Activated CD8-positive, alpha-beta T cell treated with anti-CD3 and anti-CD28 coated beads for 36 hours (primary cell): ENCODE measurements around the gene C15orf61. TPM values are rescaled to one million over a fixed set of nuclear protein-coding genes. Genes with fewer than 3 reads are reported as not detected.
A peak's percentile ranks its signal among the peaks of the same experiment; 100 is the strongest.

ENCODE experiments used
- ATAC-seq: fragments of 200-7000 bp; cut with Tn5 transposase; one replicate; pipeline ENCODE4 v1.10.0; 2021; ENCODE audit warnings: mild to moderate bottlenecking, moderate library complexity
- CTCF ChIA-PET: fragments of 350-600 bp; sonication (Branson Sonifier 250); formaldehyde crosslinking; loops from one replicate; lab custom pipeline; 2021; ENCODE audit warnings: antibody characterized with exemption; lab: Charles Lee
- POLR2A ChIA-PET: fragments of 350-600 bp; sonication (Branson Sonifier 250); formaldehyde crosslinking; loops from one replicate; lab custom pipeline; 2021; ENCODE audit warnings: antibody characterized with exemption; lab: Charles Lee
- DNase-seq: peaks from one replicate; pipeline ENCODE4 v3.0.0-alpha.2; 2020
- H3K27ac Mint-ChIP-seq: one replicate; pipeline ENCODE4 v1.8.0; 2021; ENCODE audit warnings: mild to moderate bottlenecking, mixed read lengths
- H3K27me3 Mint-ChIP-seq: one replicate; pipeline ENCODE4 v1.8.0; 2021; ENCODE audit warnings: mixed read lengths
- H3K36me3 Mint-ChIP-seq: one replicate; pipeline ENCODE4 v1.8.0; 2021; ENCODE audit warnings: low read depth, mixed read lengths
- H3K4me1 Mint-ChIP-seq: one replicate; pipeline ENCODE4 v1.8.0; 2021; ENCODE audit warnings: low read depth, mixed read lengths
- H3K4me3 Mint-ChIP-seq: one replicate; pipeline ENCODE4 v1.8.0; 2021; ENCODE audit warnings: mild to moderate bottlenecking, moderate library complexity, mixed read lengths
- H3K9me3 Mint-ChIP-seq: one replicate; pipeline ENCODE4 v1.8.0; 2021; ENCODE audit warnings: mixed read lengths
- CTCF ChIP-seq: fragments of 200-600 bp; IDR thresholded peaks from one replicate; pipeline ENCODE4 v1.8.0; 2022; ENCODE audit warnings: antibody characterized with exemption, mild to moderate bottlenecking
- intact Hi-C: fragments of 100-400 bp; cut with micrococcal nuclease; formaldehyde crosslinking; loops from one replicate; pipeline ENCODE4 v1.10.0; 2022
- total RNA-seq, 2 experiments: library from RNA; stranded (reverse); gene quantifications; one replicate each; pipeline ENCODE4 v1.2.3, GENCODE V29; 2021

C15orf61 gene
- total RNA-seq, 2 experiments from 2014 or later: 7.5 to 7.8 TPM

- no peak overlapping the region for H3K4me3 Mint-ChIP-seq
- H3K4me1 Mint-ChIP-seq: peaks cover 4% of the 10 kb centered on the region
- ChIA-PET CTCF (no interaction called here), POLR2A (no interaction called here)
- H3K27me3 Mint-ChIP-seq: no peaks in the 10 kb centered on the region
- no peak overlapping the region for H3K27ac Mint-ChIP-seq
- no peak for DNase-seq
- ATAC-seq: no peak
- peaks cover 24% of the 10 kb centered on the region for H3K36me3 Mint-ChIP-seq
- TF ChIP-seq CTCF: no peak
- intact Hi-C loops: no loop called here
- H3K9me3 Mint-ChIP-seq: no peaks in the 10 kb centered on the region
Measured at GRCh38 chr15:67512933-67513714, 7.8 kb upstream of the C15orf61 start.

GRCh38 chr15:67515090-67515489, 5.8 kb upstream of the C15orf61 start:
- Mint-ChIP-seq H3K4me1 (peaks cover 4% of the 10 kb centered on the region), H3K9me3 (no peaks in the 10 kb centered on the region), H3K4me3 (no peak overlapping the region), H3K27ac (no peak overlapping the region), H3K36me3 (peaks cover 20% of the 10 kb centered on the region), H3K27me3 (no peaks in the 10 kb centered on the region)
- ChIA-PET POLR2A (interaction anchor here (0.6 kb wide), 1 partner anchor 1570 kb away, joined by 3 read pairs; no protein-coding TSS in a partner anchor), CTCF (interaction anchor here (1.4 kb wide), 1 partner anchor 58 kb away, joined by 3 read pairs; no protein-coding TSS in a partner anchor)
- no peak for ATAC-seq
- intact Hi-C loops: no loop called here
- no peak for DNase-seq
- no peak for TF ChIP-seq CTCF

- H3K9me3 Mint-ChIP-seq: no peaks in the 10 kb centered on the region
- no peak for TF ChIP-seq CTCF
- DNase-seq: no peak
- no peaks in the 10 kb centered on the region for H3K27me3 Mint-ChIP-seq
- ChIA-PET POLR2A (interaction anchor here (0.6 kb wide), 1 partner anchor 1570 kb away, joined by 3 read pairs; no protein-coding TSS in a partner anchor), CTCF (interaction anchor here (1.4 kb wide), 1 partner anchor 58 kb away, joined by 3 read pairs; no protein-coding TSS in a partner anchor)
- no peak overlapping the region for H3K4me3 Mint-ChIP-seq
- H3K36me3 Mint-ChIP-seq: peaks cover 20% of the 10 kb centered on the region
- H3K4me1 Mint-ChIP-seq: peaks cover 5% of the 10 kb centered on the region
- intact Hi-C loops: no loop called here
- H3K27ac Mint-ChIP-seq: no peak overlapping the region
- no peak for ATAC-seq
Measured at GRCh38 chr15:67515557-67515956, 5.4 kb upstream of the C15orf61 start.

GRCh38 chr15:67520321-67521028, 456 bp upstream of the C15orf61 start:
- CTCF ChIA-PET: interaction anchor here (1.3 kb wide), 1 partner anchor 317 kb away, joined by 3 read pairs; no protein-coding TSS in a partner anchor
- POLR2A ChIA-PET: interaction anchor here (0.7 to 1.8 kb wide), 2 partner anchors 13 to 22 kb away, joined by 3 to 5 read pairs; partner anchors contain the start of gene MAP2K5
- intact Hi-C loops: loop anchor here (10.0 kb wide), 1 partner anchor 314 kb away; no protein-coding TSS in a partner anchor
- peak overlapping the region; percentile 96 for H3K4me3 Mint-ChIP-seq
- H3K27ac Mint-ChIP-seq: peak overlapping the region; percentile 94
- TF ChIP-seq CTCF: no peak
- ATAC-seq (no peak), DNase-seq (no peak)
- H3K9me3 Mint-ChIP-seq: no peaks in the 10 kb centered on the region
- H3K36me3 Mint-ChIP-seq: peaks cover 6% of the 10 kb centered on the region
- no peaks in the 10 kb centered on the region for H3K27me3 Mint-ChIP-seq
- peaks cover 25% of the 10 kb centered on the region for H3K4me1 Mint-ChIP-seq
